Gastrocnemius medialis (tissue), 4 donors: Measurements from ENCODE around the gene DNAJB11. TPM values are rescaled to one million over a fixed set of nuclear protein-coding genes. Genes with fewer than 3 reads are reported as not detected.

Source experiments
- ATAC-seq, 2 donors: fragments of 150-250 bp; one replicate each; pipeline ENCODE4 v1.9.1; 2016
- DNase-seq, 2 donors: peaks; one replicate each; pipeline ENCODE4 v3.0.0-alpha.2; 2019
- H3K27ac ChIP-seq, 4 donors: fragments of 200-600 bp; sonication (generic); 1 replicate in 1 of 4; 2 replicates in 3 of 4; pipeline ENCODE4 v1.5.1; 2016 to 2018; ENCODE audit warnings: mild to moderate bottlenecking in 2 of 4, moderate library complexity in 1 of 4
- H3K27me3 ChIP-seq, 3 donors: fragments of 200-600 bp; sonication (generic) in 2 of 3; 1 replicate in 1 of 3; 2 replicates in 2 of 3; pipeline versions ENCODE4 v1.5.1 to v1.6.0; 2016 to 2019; ENCODE audit warnings: mild to moderate bottlenecking in 1 of 3, moderate library complexity in 1 of 3
- H3K36me3 ChIP-seq, 2 donors: fragments of 200-600 bp; sonication (generic) in 1 of 2; one replicate each; pipeline ENCODE4 v1.5.1; 2017 to 2018
- H3K4me1 ChIP-seq, 2 donors: fragments of 200-600 bp; sonication (generic) in 1 of 2; one replicate each; pipeline ENCODE4 v1.5.1; 2016 to 2017; ENCODE audit warnings: mild to moderate bottlenecking in 2 of 2
- H3K4me3 ChIP-seq, 4 donors: fragments of 200-600 bp; sonication (generic) in 3 of 4; 1 replicate in 1 of 4; 2 replicates in 3 of 4; pipeline ENCODE4 v1.5.1; 2016 to 2019; ENCODE audit warnings: mild to moderate bottlenecking in 2 of 4
- H3K9me3 ChIP-seq, 3 donors: fragments of 200-600 bp; sonication (generic) in 2 of 3; 1 replicate in 1 of 3; 2 replicates in 2 of 3; pipeline ENCODE4 v1.5.1; 2016 to 2019
- CTCF ChIP-seq, 5 experiments: fragments of 450-650 bp in 3 of 5; fragments of 200-600 bp in 2 of 5; sonication (generic) in 2 of 5; IDR thresholded peaks in 4 of 5; conservative IDR thresholded peaks in 1 of 5; 1 replicate in 4 of 5; 2 replicates in 1 of 5; pipeline ENCODE4 v1.5.1; 2016 to 2019; ENCODE audit warnings: antibody characterized with exemption in 5 of 5, mild to moderate bottlenecking in 3 of 5, moderate library complexity in 3 of 5
- POLR2A ChIP-seq, 2 donors: fragments of 450-650 bp; IDR thresholded peaks; one replicate each; pipeline ENCODE4 v1.6.1; 2017; ENCODE audit warnings: antibody characterized with exemption in 2 of 2, mild to moderate bottlenecking in 2 of 2, moderate library complexity in 2 of 2
- in situ Hi-C, 4 donors: fragments of 200-750 bp; cut with MboI; loops; one replicate each; pipeline versions ENCODE4 v1.15.0 to v1.8.0; 2017; ENCODE audit warnings: low sequenced_read_pairs in 4 of 4
- intact Hi-C: fragments of 100-400 bp; cut with DNase I; formaldehyde crosslinking; loops from one replicate; pipeline ENCODE4 v1.15.1; 2023; ENCODE audit warnings: low total_unique reads
- total RNA-seq, 4 donors: library from RNA; depleted of rRNA; stranded (reverse); fragments of >200 nt; gene quantifications; one replicate each; pipeline versions ENCODE4 v1.1.0 to v1.2.3, GENCODE V29; 2016

The DNAJB11 gene
- total RNA-seq, 4 donors from 2014 or later, result 15.1 to 24.7 (median 23.0) TPM

GRCh38 chr3:186569779-186570095 lies 783 bp upstream of the DNAJB11 start:
- no peaks in the 10 kb centered on the region for H3K9me3 ChIP-seq
- peak overlapping the region; percentile 62 to 95 (median 71) for H3K27ac ChIP-seq
- intact Hi-C loops (loop anchor here (2.0 to 5.0 kb wide), 4 partner anchors 213 to 627 kb away; partner anchors contain the start of genes EIF4A2, ETV5 and RFC4), in situ Hi-C loops (loop anchor here in 2 of 4 donors (10.0 to 25.0 kb wide), 5 partner anchors 218 to 982 kb away; partner anchors contain the start of genes EIF4A2 (in 1 of the 2), ETV5 (in 1 of the 2) and SENP2 (in 1 of the 2))
- ATAC-seq (no peak), DNase-seq (no peak)
- H3K27me3 ChIP-seq, result no peaks in the 10 kb centered on the region
- H3K4me1 ChIP-seq, result peaks cover 25 to 34% of the 10 kb centered on the region in 2 donors
- peaks cover 0 to 22% of the 10 kb centered on the region in 2 donors for H3K36me3 ChIP-seq
- peak overlapping the region; percentile 67 to 99 (median 93) for H3K4me3 ChIP-seq
- TF ChIP-seq POLR2A (IDR thresholded peaks at IDR 0.05) (no peak), CTCF (IDR thresholded peaks at IDR 0.05 in 4 of 5, conservative IDR thresholded peaks at IDR 0.05 in 1 of 5) (no peak)

GRCh38 chr3:186570941-186571643 lies 572 bp downstream of the DNAJB11 start:
- TF ChIP-seq POLR2A (IDR thresholded peaks at IDR 0.05) (no peak), CTCF (IDR thresholded peaks at IDR 0.05 in 4 of 5, conservative IDR thresholded peaks at IDR 0.05 in 1 of 5) (no peak)
- Histone ChIP-seq H3K27ac (peak overlapping the region; percentile 90 to 97 (median 94)), H3K27me3 (no peaks in the 10 kb centered on the region), H3K4me1 (peaks cover 23 to 31% of the 10 kb centered on the region in 2 donors), H3K4me3 (peak overlapping the region; percentile 81 to 99 (median 93)), H3K9me3 (no peaks in the 10 kb centered on the region), H3K36me3 (peaks cover 0 to 35% of the 10 kb centered on the region in 2 donors)
- DNase-seq, result no peak
- no peak for ATAC-seq
- in situ Hi-C loops (loop anchor here in 2 of 4 donors (25.0 kb wide), 4 partner anchors 216 to 984 kb away; partner anchors contain the start of genes EIF4A2 (in 1 of the 2), ETV5 (in 1 of the 2) and SENP2 (in 1 of the 2)), intact Hi-C loops (loop anchor here (2.0 to 5.0 kb wide), 3 partner anchors 212 to 629 kb away; partner anchors contain the start of genes EIF4A2 and ETV5)

- Histone ChIP-seq H3K27me3 (no peaks in the 10 kb centered on the region), H3K36me3 (peaks cover 0 to 41% of the 10 kb centered on the region in 2 donors), H3K27ac (no peak overlapping the region), H3K9me3 (no peaks in the 10 kb centered on the region), H3K4me3 (peak overlapping the region in 3 of 4 donors; percentile 81 to 99 (median 92)), H3K4me1 (peaks cover 18 to 26% of the 10 kb centered on the region in 2 donors)
- intact Hi-C loops, result loop anchor here (2.0 to 5.0 kb wide), 3 partner anchors 211 to 629 kb away; partner anchors contain the start of genes EIF4A2 and ETV5
- TF ChIP-seq POLR2A (IDR thresholded peaks at IDR 0.05) (no peak), CTCF (IDR thresholded peaks at IDR 0.05 in 4 of 5, conservative IDR thresholded peaks at IDR 0.05 in 1 of 5) (no peak)
- in situ Hi-C loops, result loop anchor here in 2 of 4 donors (25.0 kb wide), 4 partner anchors 216 to 984 kb away; partner anchors contain the start of genes EIF4A2 (in 1 of the 2), ETV5 (in 1 of the 2) and SENP2 (in 1 of the 2)
- DNase-seq (no peak), ATAC-seq (no peak)
Measured at GRCh38 chr3:186571644-186572013, 1.1 kb downstream of the DNAJB11 start.

GRCh38 chr3:186577521-186577920 lies 7.0 kb downstream of the DNAJB11 start:
- no peak overlapping the region for H3K27ac ChIP-seq
- DNase-seq, result no peak
- intact Hi-C loops, result no loop called here
- ATAC-seq, result no peak
- no peak for TF ChIP-seq POLR2A (IDR thresholded peaks at IDR 0.05)
- TF ChIP-seq CTCF (IDR thresholded peaks at IDR 0.05 in 4 of 5, conservative IDR thresholded peaks at IDR 0.05 in 1 of 5), result no peak
- in situ Hi-C loops, result no loop called here
- H3K36me3 ChIP-seq, result peaks cover 0 to 88% of the 10 kb centered on the region in 2 donors
- H3K4me1 ChIP-seq, result no peaks in the 10 kb centered on the region
- H3K9me3 ChIP-seq, result no peaks in the 10 kb centered on the region
- no peaks in the 10 kb centered on the region for H3K27me3 ChIP-seq
- no peak overlapping the region for H3K4me3 ChIP-seq
